ENCODE measurements around the gene ASIC2. TPM values are rescaled to one million over a fixed set of nuclear protein-coding genes. Genes with fewer than 3 reads are reported as not detected.

ASIC2 gene
- total RNA-seq, 1 experiment from 2014 or later: not detected

- no peak for DNase-seq (ENCODE audit: low read depth)
Observed at GRCh38 chr17:33164169-33164881, 128.8 kb downstream of the ASIC2 start.

- DNase-seq (ENCODE audit: low read depth): no peak
Observed at GRCh38 chr17:33163533-33164168, 129.4 kb downstream of the ASIC2 start.

- no peak for DNase-seq (ENCODE audit: low read depth)
Observed at GRCh38 chr17:33154869-33155455, 138.1 kb downstream of the ASIC2 start.

GRCh38 chr17:33152783-33153182 lies 140.3 kb downstream of the ASIC2 start:
- DNase-seq (ENCODE audit: low read depth): no peak

GRCh38 chr17:33151565-33151964 lies 141.5 kb downstream of the ASIC2 start:
- no peak for DNase-seq (ENCODE audit: low read depth)

GRCh38 chr17:33145941-33146340 lies 147.2 kb downstream of the ASIC2 start:
- peak; percentile 6 for DNase-seq (ENCODE audit: low read depth)

GRCh38 chr17:33144837-33145236 lies 148.3 kb downstream of the ASIC2 start:
- no peak for DNase-seq (ENCODE audit: low read depth)

- DNase-seq (ENCODE audit: low read depth): peak; percentile 11
Observed at GRCh38 chr17:33142705-33143299, 150.3 kb downstream of the ASIC2 start.

- DNase-seq (ENCODE audit: low read depth): no peak
Observed at GRCh38 chr17:33140413-33141099, 152.5 kb downstream of the ASIC2 start.

GRCh38 chr17:33138627-33139026 lies 154.5 kb downstream of the ASIC2 start:
- no peak for DNase-seq (ENCODE audit: low read depth)

- no peak for DNase-seq (ENCODE audit: low read depth)
Observed at GRCh38 chr17:33137426-33137825, 155.7 kb downstream of the ASIC2 start.

- no peak for DNase-seq (ENCODE audit: low read depth)
Observed at GRCh38 chr17:33135691-33136090, 157.4 kb downstream of the ASIC2 start.

GRCh38 chr17:33131620-33132019 lies 161.5 kb downstream of the ASIC2 start:
- no peak for DNase-seq (ENCODE audit: low read depth)

- peak; percentile 64 for DNase-seq (ENCODE audit: low read depth)
Observed at GRCh38 chr17:33127706-33128105, 165.4 kb downstream of the ASIC2 start.

GRCh38 chr17:33126086-33126485 lies 167.0 kb downstream of the ASIC2 start:
- DNase-seq (ENCODE audit: low read depth): no peak

GRCh38 chr17:33125552-33125950 lies 167.5 kb downstream of the ASIC2 start:
- DNase-seq (ENCODE audit: low read depth): no peak

GRCh38 chr17:33124871-33125551 lies 168.1 kb downstream of the ASIC2 start:
- DNase-seq (ENCODE audit: low read depth): peak; percentile 27

- no peak for DNase-seq (ENCODE audit: low read depth)
Observed at GRCh38 chr17:33124185-33124584, 168.9 kb downstream of the ASIC2 start.

- DNase-seq (ENCODE audit: low read depth): no peak
Observed at GRCh38 chr17:33121756-33122155, 171.3 kb downstream of the ASIC2 start.

- DNase-seq (ENCODE audit: low read depth): no peak
Observed at GRCh38 chr17:33121272-33121671, 171.8 kb downstream of the ASIC2 start.

GRCh38 chr17:33120103-33120502 lies 173.0 kb downstream of the ASIC2 start:
- DNase-seq (ENCODE audit: low read depth): no peak

Data from HT1080 (cell line).